Neuronal stem cell (in vitro differentiated cells): Measurements from ENCODE around the gene AMOT. TPM values are rescaled to one million over a fixed set of nuclear protein-coding genes. Genes with fewer than 3 reads are reported as not detected.

Source experiments
- DNase-seq: peaks from one replicate; pipeline ENCODE4 v3.0.0-alpha.2; 2013; ENCODE audit warnings: low spot score
- H2AFZ ChIP-seq: one replicate; pipeline ENCODE4 v1.6.1; 2013; ENCODE audit warnings: mild to moderate bottlenecking, low read length, inconsistent platforms
- H2AK5ac ChIP-seq: 2 replicates; pipeline ENCODE4 v1.6.1; 2013; ENCODE audit warnings: low read depth, mild to moderate bottlenecking, inconsistent platforms, low read length, moderate library complexity, mixed read lengths
- H2BK120ac ChIP-seq: 2 replicates; pipeline ENCODE4 v1.6.1; 2013; ENCODE audit warnings: low read depth, mild to moderate bottlenecking, inconsistent platforms, low read length, moderate library complexity, mixed read lengths
- H2BK12ac ChIP-seq: one replicate; pipeline ENCODE4 v1.6.1; 2013; ENCODE audit warnings: low read length, inconsistent platforms
- H2BK15ac ChIP-seq: 2 replicates; pipeline ENCODE4 v1.6.1; 2013; ENCODE audit warnings: mild to moderate bottlenecking, low read length, inconsistent platforms, mixed read lengths
- H2BK5ac ChIP-seq: one replicate; pipeline ENCODE4 v1.6.1; 2013; ENCODE audit warnings: inconsistent platforms, mild to moderate bottlenecking, low read length, moderate library complexity
- H3K14ac ChIP-seq: one replicate; pipeline ENCODE4 v1.6.1; 2013; ENCODE audit warnings: low read length, inconsistent platforms
- H3K18ac ChIP-seq: 2 replicates; pipeline ENCODE4 v1.6.1; 2013; ENCODE audit warnings: low read length, inconsistent platforms
- H3K23ac ChIP-seq: 2 replicates; pipeline ENCODE4 v1.6.1; 2013; ENCODE audit warnings: low read depth, mild to moderate bottlenecking, mixed read lengths, low read length, inconsistent platforms; ENCODE audit not compliant: poor library complexity
- H3K27ac ChIP-seq: replicated peaks from 3 replicates; pipeline ENCODE4 v1.5.1; 2013; ENCODE audit warnings: low read length, inconsistent platforms
- H3K27me3 ChIP-seq, 3 experiments: 2 replicates each; pipeline ENCODE4 v1.6.1; 2013; ENCODE audit warnings: low read length in 3 of 3, mild to moderate bottlenecking in 2 of 3, inconsistent platforms in 1 of 3, low read depth in 1 of 3, mixed read lengths in 1 of 3, moderate library complexity in 1 of 3; ENCODE audit not compliant: control insufficient read depth in 3 of 3, insufficient read depth in 3 of 3
- H3K36me3 ChIP-seq, 2 donors: replicated peaks in 1 of 2; 2 replicates each; pipeline ENCODE4 v1.6.1; 2013; ENCODE audit warnings: low read length in 2 of 2; ENCODE audit not compliant: control insufficient read depth in 2 of 2, insufficient read depth in 2 of 2
- H3K4ac ChIP-seq: 2 replicates; pipeline ENCODE4 v1.6.1; 2013; ENCODE audit warnings: inconsistent platforms, mild to moderate bottlenecking, low read length, moderate library complexity
- H3K4me1 ChIP-seq, 2 donors: 1 replicate in 1 of 2; 2 replicates in 1 of 2; pipeline ENCODE4 v1.6.1; 2013; ENCODE audit warnings: low read length in 2 of 2, low read depth in 1 of 2; ENCODE audit not compliant: control insufficient read depth in 2 of 2, insufficient read depth in 1 of 2
- H3K4me2 ChIP-seq: one replicate; pipeline ENCODE4 v1.6.1; 2013; ENCODE audit warnings: mild to moderate bottlenecking, low read length, inconsistent platforms; ENCODE audit not compliant: insufficient read depth, poor library complexity, severe bottlenecking
- H3K4me3 ChIP-seq, 2 donors: 2 replicates each; pipeline ENCODE4 v1.5.1; 2013; ENCODE audit warnings: low read length in 2 of 2, mild to moderate bottlenecking in 2 of 2, inconsistent platforms in 1 of 2, moderate library complexity in 1 of 2
- H3K79me1 ChIP-seq: one replicate; pipeline ENCODE4 v1.6.1; 2013; ENCODE audit warnings: low read depth, mild to moderate bottlenecking, inconsistent platforms, low read length, moderate library complexity
- H3K9ac ChIP-seq: one replicate; pipeline ENCODE4 v1.6.1; 2013; ENCODE audit warnings: mild to moderate bottlenecking, low read depth, low read length, inconsistent platforms; ENCODE audit not compliant: poor library complexity
- H3K9me3 ChIP-seq, 2 donors: replicated peaks in 1 of 2; 2 replicates each; pipeline versions ENCODE3 to v1.6.1; 2013; ENCODE audit warnings: low read length in 2 of 2, mild to moderate bottlenecking in 2 of 2, inconsistent platforms in 1 of 2, low read depth in 1 of 2, mixed read lengths in 1 of 2, moderate library complexity in 1 of 2; ENCODE audit not compliant: control insufficient read depth in 2 of 2, insufficient read depth in 1 of 2
- H4K8ac ChIP-seq: one replicate; pipeline ENCODE4 v1.6.1; 2013; ENCODE audit warnings: low read depth, mild to moderate bottlenecking, inconsistent platforms, low read length, moderate library complexity
- H4K91ac ChIP-seq: one replicate; pipeline ENCODE4 v1.6.1; 2013; ENCODE audit warnings: low read length, low read depth, mild to moderate bottlenecking, inconsistent platforms; ENCODE audit not compliant: poor library complexity
- WGBS, 2 donors: extraction: QIAGEN DNeasy Blood & Tissue Kit; methylation state at CpG; one replicate each; pipeline ENCODE4 v1.1.7; 2013; ENCODE audit warnings: missing lambda C conversion rate in 2 of 2, mixed read lengths in 1 of 2; ENCODE audit not compliant: insufficient read length in 2 of 2, insufficient replicate concordance in 1 of 2; ENCODE audit errors: extremely low coverage in 2 of 2; 5-methylcytosine and 5-hydroxymethylcytosine counted together
- polyA plus RNA-seq, 2 experiments: library from polyadenylated mRNA; stranded (reverse); fragments of 200-250 nt; gene quantifications; one replicate each; pipeline ENCODE4 v1.2.3, GENCODE V29; 2013

The AMOT gene, protein sequence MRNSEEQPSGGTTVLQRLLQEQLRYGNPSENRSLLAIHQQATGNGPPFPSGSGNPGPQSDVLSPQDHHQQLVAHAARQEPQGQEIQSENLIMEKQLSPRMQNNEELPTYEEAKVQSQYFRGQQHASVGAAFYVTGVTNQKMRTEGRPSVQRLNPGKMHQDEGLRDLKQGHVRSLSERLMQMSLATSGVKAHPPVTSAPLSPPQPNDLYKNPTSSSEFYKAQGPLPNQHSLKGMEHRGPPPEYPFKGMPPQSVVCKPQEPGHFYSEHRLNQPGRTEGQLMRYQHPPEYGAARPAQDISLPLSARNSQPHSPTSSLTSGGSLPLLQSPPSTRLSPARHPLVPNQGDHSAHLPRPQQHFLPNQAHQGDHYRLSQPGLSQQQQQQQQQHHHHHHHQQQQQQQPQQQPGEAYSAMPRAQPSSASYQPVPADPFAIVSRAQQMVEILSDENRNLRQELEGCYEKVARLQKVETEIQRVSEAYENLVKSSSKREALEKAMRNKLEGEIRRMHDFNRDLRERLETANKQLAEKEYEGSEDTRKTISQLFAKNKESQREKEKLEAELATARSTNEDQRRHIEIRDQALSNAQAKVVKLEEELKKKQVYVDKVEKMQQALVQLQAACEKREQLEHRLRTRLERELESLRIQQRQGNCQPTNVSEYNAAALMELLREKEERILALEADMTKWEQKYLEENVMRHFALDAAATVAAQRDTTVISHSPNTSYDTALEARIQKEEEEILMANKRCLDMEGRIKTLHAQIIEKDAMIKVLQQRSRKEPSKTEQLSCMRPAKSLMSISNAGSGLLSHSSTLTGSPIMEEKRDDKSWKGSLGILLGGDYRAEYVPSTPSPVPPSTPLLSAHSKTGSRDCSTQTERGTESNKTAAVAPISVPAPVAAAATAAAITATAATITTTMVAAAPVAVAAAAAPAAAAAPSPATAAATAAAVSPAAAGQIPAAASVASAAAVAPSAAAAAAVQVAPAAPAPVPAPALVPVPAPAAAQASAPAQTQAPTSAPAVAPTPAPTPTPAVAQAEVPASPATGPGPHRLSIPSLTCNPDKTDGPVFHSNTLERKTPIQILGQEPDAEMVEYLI
- 3.0 TPM for polyA plus RNA-seq (2013, experiment 1 of 2)
- polyA plus RNA-seq (2013, experiment 2 of 2): 3.3 TPM

DNA sequence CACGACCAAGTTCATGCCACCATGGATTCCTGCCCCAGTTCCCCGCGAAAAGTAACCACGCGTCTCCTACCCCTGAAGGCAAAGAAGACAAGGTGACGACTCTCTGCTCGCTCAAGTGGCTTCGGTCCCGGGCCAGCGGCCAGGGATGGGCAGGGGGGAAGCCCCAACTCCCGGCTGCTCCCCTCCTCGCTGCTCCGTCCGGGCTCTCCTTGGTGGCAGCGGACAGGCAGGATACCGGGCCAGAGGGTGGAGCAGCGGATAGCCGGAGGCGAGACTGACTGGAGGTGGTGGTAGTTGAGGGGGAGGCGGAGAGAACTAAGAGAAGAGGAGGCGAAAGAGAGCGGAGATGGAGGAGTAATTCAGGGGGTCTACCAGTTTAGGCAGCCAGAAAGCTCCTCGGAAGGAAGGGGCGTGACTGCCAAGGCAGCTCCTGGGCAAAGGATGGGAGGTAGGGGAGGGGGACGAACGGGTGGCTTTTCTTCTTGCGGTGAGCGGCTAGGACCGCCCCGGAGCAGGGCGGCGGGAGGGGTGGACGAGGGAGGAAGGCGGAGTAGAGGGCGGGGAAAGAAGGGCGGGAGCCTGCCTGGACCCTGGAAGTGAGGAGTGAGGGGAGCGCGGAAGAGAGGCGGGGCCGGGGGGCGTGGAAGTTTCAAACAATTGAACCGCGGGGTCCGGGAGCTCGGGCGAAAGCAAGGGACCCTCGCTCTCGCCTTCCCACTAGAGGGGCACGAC, at the start of gene AMOT:
Gene AMOT (minus strand): TSS at position 450 of the 732 bp plus-strand sequence. CDS start 17,705 bp downstream, outside the sequence.
- Histone ChIP-seq H3K9ac (no peak within 1 kb of the TSS), H3K18ac (peak within 1 kb of the TSS; percentile 80), H3K4me1 (peaks cover 4% of the 10 kb centered on the region in 2 donors), H3K23ac (no peak within 1 kb of the TSS), H2BK12ac (no peak within 1 kb of the TSS), H3K27me3 (peaks cover 0 to 7% (median 0%) of the 10 kb centered on the region in 3 experiments), H2AK5ac (no peak within 1 kb of the TSS), H3K36me3 (no peaks in the 10 kb centered on the region), H3K79me1 (no peaks in the 10 kb centered on the region), H4K8ac (no peak within 1 kb of the TSS), H2BK15ac (no peak within 1 kb of the TSS), H4K91ac (no peak within 1 kb of the TSS), H3K9me3 (no peaks in the 10 kb centered on the region), H3K14ac (no peak within 1 kb of the TSS), H2BK5ac (no peak within 1 kb of the TSS), H2BK120ac (no peak within 1 kb of the TSS), H3K4me3 (peak within 1 kb of the TSS; percentile 66 to 81), H3K4me2 (peak within 1 kb of the TSS; percentile 54), H2AFZ (peak within 1 kb of the TSS; percentile 89), H3K27ac (peak within 1 kb of the TSS; percentile 52), H3K4ac (peak within 1 kb of the TSS; percentile 37)
- WGBS, 2 donors: no CpG with 5 or more reads among the region's 49 CpGs
- DNase-seq: peak; percentile 72

DNA sequence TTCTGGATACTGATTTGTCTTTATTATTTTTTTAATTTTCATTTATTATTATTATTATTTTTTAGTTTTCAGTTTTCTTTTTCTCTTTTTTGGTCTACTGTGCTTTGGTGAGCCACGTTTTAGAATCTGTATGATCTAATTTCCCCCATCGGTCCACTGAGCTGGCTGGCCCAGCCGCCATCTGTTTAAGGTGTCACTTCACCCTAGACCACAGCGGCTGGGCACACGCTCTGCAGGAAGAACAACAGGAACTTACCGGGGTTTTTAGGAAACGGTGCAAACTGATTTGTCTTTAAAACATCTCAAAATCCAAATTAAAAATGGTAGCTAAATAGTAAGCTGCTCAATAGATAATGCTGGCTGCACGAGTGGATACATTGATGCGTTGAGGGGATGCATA, 48.8 kb upstream of the AMOT start:
- Histone ChIP-seq H3K4me2 (no peak overlapping the region), H3K4me1 (no peaks in the 10 kb centered on the region), H3K27me3 (peaks cover 0 to 6% (median 0%) of the 10 kb centered on the region in 3 experiments), H3K27ac (no peak overlapping the region), H2AFZ (no peak overlapping the region), H2AK5ac (no peak overlapping the region), H3K9me3 (no peaks in the 10 kb centered on the region), H3K4ac (no peak overlapping the region), H4K91ac (no peak overlapping the region), H3K14ac (no peak overlapping the region), H3K4me3 (no peak overlapping the region), H2BK120ac (no peak overlapping the region), H2BK15ac (no peak overlapping the region), H2BK12ac (no peak overlapping the region), H2BK5ac (no peak overlapping the region), H4K8ac (no peak overlapping the region), H3K79me1 (no peaks in the 10 kb centered on the region), H3K9ac (no peak overlapping the region), H3K36me3 (no peaks in the 10 kb centered on the region), H3K23ac (no peak overlapping the region), H3K18ac (no peak overlapping the region)
- no peak for DNase-seq
- WGBS, 2 donors: no CpG with 5 or more reads among the region's 9 CpGs

DNA sequence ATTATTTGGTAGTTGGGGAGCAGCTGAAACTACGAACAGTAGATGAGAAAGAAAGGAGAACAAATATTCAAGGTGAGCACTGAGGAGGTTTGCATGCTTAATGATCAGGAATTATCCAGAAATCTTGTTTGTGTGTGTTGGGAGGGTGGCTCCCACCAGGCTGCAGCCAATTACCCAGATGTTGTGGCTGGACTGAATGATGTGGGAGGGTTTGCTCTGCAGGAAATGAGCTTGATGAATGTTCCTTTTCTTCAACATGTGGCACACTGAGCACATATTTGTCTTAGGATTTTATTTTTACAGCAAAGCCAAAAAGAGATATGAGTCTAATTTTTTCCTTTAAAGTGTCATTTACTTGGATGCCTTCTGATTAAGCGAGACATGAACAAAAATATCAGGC, 48.3 kb upstream of the AMOT start:
- no peaks in the 10 kb centered on the region for H3K4me1 ChIP-seq
- no CpG with 5 or more reads among the region's 2 CpGs for whole genome bisulfite sequencing, 2 donors
- H3K9ac ChIP-seq: no peak overlapping the region

More for the DNA sequence above, 48.3 kb upstream of the AMOT start:
- Histone ChIP-seq H3K18ac (no peak overlapping the region), H2AK5ac (no peak overlapping the region), H2BK5ac (no peak overlapping the region), H3K27ac (no peak overlapping the region), H2BK120ac (no peak overlapping the region), H3K14ac (no peak overlapping the region), H3K4ac (no peak overlapping the region), H3K4me3 (no peak overlapping the region), H4K8ac (no peak overlapping the region), H3K4me2 (no peak overlapping the region), H3K9me3 (no peaks in the 10 kb centered on the region), H2AFZ (no peak overlapping the region), H3K27me3 (peaks cover 0 to 6% (median 0%) of the 10 kb centered on the region in 3 experiments), H3K79me1 (no peaks in the 10 kb centered on the region), H2BK15ac (no peak overlapping the region), H3K23ac (no peak overlapping the region), H2BK12ac (no peak overlapping the region), H4K91ac (no peak overlapping the region), H3K36me3 (no peaks in the 10 kb centered on the region)
- DNase-seq: no peak
